H1 (cell line): ENCODE data around the gene R3HDML. TPM values are rescaled to one million over a fixed set of nuclear protein-coding genes. Genes with fewer than 3 reads are reported as not detected.

Source experiments
- RNF2 ChIP-seq: fragments of 200-900, 300-1000 bp; sonication (generic); IDR thresholded peaks from 2 replicates; pipeline ENCODE4 v1.7.1; 2016; ENCODE audit warnings: borderline replicate concordance, low read depth, mild to moderate bottlenecking, antibody characterized with exemption, low read length; ENCODE audit not compliant: poor library complexity, severe bottlenecking; ENCODE audit errors: missing control alignments
- polyA plus RNA-seq, 7 experiments: library from polyadenylated mRNA; depleted of rRNA in 3 of 7; stranded (reverse) in 5 of 7; unstranded in 2 of 7; fragments of >200 nt in 5 of 7; fragments of 200-250 nt in 2 of 7; gene quantifications; 1 replicate in 5 of 7; 2 replicates in 1 of 7; 4 replicates in 1 of 7; pipeline versions ENCODE4 v1.2.1 to v1.2.3, GENCODE V29; 2011 to 2013; ENCODE audit warnings: missing spikeins in 2 of 7, mixed read lengths in 2 of 7
- total RNA-seq: library from RNA; stranded (reverse); fragmentation: NEBNext Ultra II Directional; extraction: Animal tissue kit (Norgen Biotek cat#: 25700); gene quantifications from 2 replicates; pipeline ENCODE4 v1.2.1, GENCODE V29; 2021

R3HDML gene
- total and polyA plus RNA-seq, 2 of the 8 experiments (the other 6 are each of a cell fraction or from before 2014, with no cell fraction given) = not detected

DNA sequence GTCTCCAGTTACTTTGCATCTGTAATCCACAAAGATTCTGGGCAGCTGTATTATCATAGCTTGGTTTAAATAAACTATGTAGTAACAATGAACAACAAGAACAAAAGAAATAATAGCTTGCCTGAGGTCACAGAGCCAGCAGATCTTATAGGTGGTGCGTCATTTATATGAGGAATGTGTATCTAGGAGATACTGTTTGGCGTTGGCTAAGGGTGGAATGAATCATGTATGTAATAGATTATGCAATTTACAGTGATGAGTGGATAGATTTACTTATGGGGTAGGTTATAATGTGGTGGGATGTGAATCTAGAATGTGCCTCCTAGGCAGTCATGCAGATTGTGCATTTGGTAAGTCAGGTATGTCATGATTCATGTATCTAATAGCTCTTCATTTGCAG lies 61.5 kb downstream of the R3HDML start (continued):
- TF ChIP-seq RNF2 = no peak
